Uterus (tissue), 4 donors: ENCODE results near the gene GABRB3. TPM values are rescaled to one million over a fixed set of nuclear protein-coding genes. Genes with fewer than 3 reads are reported as not detected.

Experiments used
- DNase-seq, 2 donors: peaks; one replicate each; pipeline ENCODE4 v3.0.0-alpha.2; 2019 to 2020
- H3K27ac ChIP-seq, 2 donors: fragments of 200-600 bp; sonication (generic); 1 replicate in 1 of 2; 2 replicates in 1 of 2; pipeline ENCODE4 v1.5.1; 2016 to 2018
- H3K27me3 ChIP-seq, 2 donors: fragments of 200-600 bp; sonication (generic); one replicate each; pipeline ENCODE4 v1.5.1; 2018 to 2019; ENCODE audit warnings: control low read depth in 1 of 2
- H3K36me3 ChIP-seq, 2 donors: fragments of 200-600 bp; sonication (generic); one replicate each; pipeline ENCODE4 v1.5.1; 2019; ENCODE audit warnings: control low read depth in 1 of 2
- H3K4me1 ChIP-seq, 2 donors: fragments of 200-600 bp; sonication (generic); one replicate each; pipeline ENCODE4 v1.5.1; 2018 to 2019; ENCODE audit warnings: control low read depth in 1 of 2
- H3K4me3 ChIP-seq, 2 donors: fragments of 200-600 bp; sonication (generic); 1 replicate in 1 of 2; 2 replicates in 1 of 2; pipeline ENCODE4 v1.5.1; 2018 to 2019; ENCODE audit warnings: mild to moderate bottlenecking in 1 of 2
- H3K9me3 ChIP-seq, 2 donors: fragments of 200-600 bp; sonication (generic); one replicate each; pipeline ENCODE4 v1.5.1; 2019; ENCODE audit warnings: control low read depth in 1 of 2
- POLR2A ChIP-seq, 2 donors: fragments of 450-650 bp; IDR thresholded peaks; one replicate each; pipeline ENCODE4 v1.6.1; 2016; ENCODE audit warnings: antibody characterized with exemption in 2 of 2, mild to moderate bottlenecking in 1 of 2, moderate library complexity in 1 of 2
- intact Hi-C: fragments of 100-400 bp; cut with DNase I; formaldehyde crosslinking; loops from one replicate; pipeline ENCODE4 v1.15.1; 2023; ENCODE audit warnings: low total_unique reads
- total RNA-seq, 4 donors: library from RNA; depleted of rRNA in 3 of 4; stranded (reverse); fragments of >200 nt in 3 of 4; gene quantifications; one replicate each; pipeline versions ENCODE4 v1.1.0 to v1.2.4, GENCODE V29; 2014 to 2023
- TF ChIP-seq, protein P1 (sequence below), 4 experiments: fragments of 200-600 bp in 2 of 4; fragments of 450-650 bp in 2 of 4; sonication (generic) in 2 of 4; IDR thresholded peaks; one replicate each; pipeline ENCODE4 v1.5.1; 2016 to 2019; ENCODE audit warnings: antibody characterized with exemption in 4 of 4, mild to moderate bottlenecking in 2 of 4, moderate library complexity in 1 of 4
- donor health status: DM: yes; HTN: yes; CAD: no.

GABRB3 gene
- total RNA-seq, 4 donors from 2014 or later, result 1.7 to 6.2 (median 1.8) TPM; not detected in 1

DNA sequence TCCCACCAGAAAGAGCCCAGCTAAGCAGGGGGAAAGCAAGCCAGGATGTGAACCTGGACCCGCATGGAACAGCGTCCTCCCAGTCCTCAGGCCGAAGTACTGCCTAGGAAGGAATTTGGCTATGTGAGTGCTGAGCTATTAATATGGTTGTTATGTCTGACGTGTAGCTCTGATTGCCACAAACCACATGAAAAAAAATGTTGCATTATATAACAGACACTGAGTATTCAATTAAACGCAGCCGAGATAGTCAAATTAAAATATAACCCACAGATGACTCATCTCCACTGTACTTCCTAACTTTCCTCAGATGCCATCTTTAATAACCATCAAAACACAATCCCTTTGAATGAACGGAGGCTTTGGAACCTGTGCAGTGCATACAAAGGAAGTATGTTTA is 111.1 kb downstream of the GABRB3 start:
- Histone ChIP-seq H3K9me3 (no peaks in the 10 kb centered on the region), H3K27me3 (no peaks in the 10 kb centered on the region), H3K4me1 (no peaks in the 10 kb centered on the region), H3K27ac (no peak overlapping the region), H3K4me3 (no peak overlapping the region), H3K36me3 (no peaks in the 10 kb centered on the region)
- intact Hi-C loops, result no loop called here
- TF ChIP-seq POLR2A (IDR thresholded peaks at IDR 0.05), result no peak
- TF ChIP-seq, protein P1, sequence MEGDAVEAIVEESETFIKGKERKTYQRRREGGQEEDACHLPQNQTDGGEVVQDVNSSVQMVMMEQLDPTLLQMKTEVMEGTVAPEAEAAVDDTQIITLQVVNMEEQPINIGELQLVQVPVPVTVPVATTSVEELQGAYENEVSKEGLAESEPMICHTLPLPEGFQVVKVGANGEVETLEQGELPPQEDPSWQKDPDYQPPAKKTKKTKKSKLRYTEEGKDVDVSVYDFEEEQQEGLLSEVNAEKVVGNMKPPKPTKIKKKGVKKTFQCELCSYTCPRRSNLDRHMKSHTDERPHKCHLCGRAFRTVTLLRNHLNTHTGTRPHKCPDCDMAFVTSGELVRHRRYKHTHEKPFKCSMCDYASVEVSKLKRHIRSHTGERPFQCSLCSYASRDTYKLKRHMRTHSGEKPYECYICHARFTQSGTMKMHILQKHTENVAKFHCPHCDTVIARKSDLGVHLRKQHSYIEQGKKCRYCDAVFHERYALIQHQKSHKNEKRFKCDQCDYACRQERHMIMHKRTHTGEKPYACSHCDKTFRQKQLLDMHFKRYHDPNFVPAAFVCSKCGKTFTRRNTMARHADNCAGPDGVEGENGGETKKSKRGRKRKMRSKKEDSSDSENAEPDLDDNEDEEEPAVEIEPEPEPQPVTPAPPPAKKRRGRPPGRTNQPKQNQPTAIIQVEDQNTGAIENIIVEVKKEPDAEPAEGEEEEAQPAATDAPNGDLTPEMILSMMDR (IDR thresholded peaks at IDR 0.05), result no peak
- DNase-seq, result no peak

DNA sequence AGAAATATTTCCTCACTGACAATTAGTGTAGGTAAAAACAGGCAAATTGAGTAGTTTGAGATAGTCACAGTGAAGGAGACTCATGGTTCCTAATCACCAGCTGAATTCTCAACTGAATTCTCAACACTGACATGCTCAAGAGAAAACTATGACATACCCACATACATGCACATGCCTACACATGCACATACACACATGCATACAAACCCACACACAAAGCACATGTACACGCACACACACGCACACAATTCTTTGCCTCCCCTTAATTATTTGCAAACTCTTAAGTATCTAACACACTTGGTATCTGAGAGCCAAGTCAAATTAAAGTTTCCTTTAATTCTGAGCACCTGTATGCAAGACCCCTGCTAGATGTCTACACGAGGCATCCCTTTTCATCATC is 111.8 kb downstream of the GABRB3 start:
- Histone ChIP-seq H3K27me3 (no peaks in the 10 kb centered on the region), H3K4me3 (no peak overlapping the region), H3K27ac (no peak overlapping the region), H3K9me3 (no peaks in the 10 kb centered on the region), H3K4me1 (no peaks in the 10 kb centered on the region), H3K36me3 (no peaks in the 10 kb centered on the region)
- no peak for DNase-seq
- intact Hi-C loops, result no loop called here
- TF ChIP-seq, protein P1 (IDR thresholded peaks at IDR 0.05), result no peak
- no peak for TF ChIP-seq POLR2A (IDR thresholded peaks at IDR 0.05)

- TF ChIP-seq POLR2A (IDR thresholded peaks at IDR 0.05), result no peak
- H3K27me3 ChIP-seq, result no peaks in the 10 kb centered on the region
Observed at GRCh38 chr15:26660241-26660640, 112.6 kb downstream of the GABRB3 start.

GRCh38 chr15:26658290-26658689 is 114.6 kb downstream of the GABRB3 start:
- Histone ChIP-seq H3K27me3 (no peaks in the 10 kb centered on the region), H3K4me1 (no peaks in the 10 kb centered on the region), H3K36me3 (no peaks in the 10 kb centered on the region), H3K9me3 (no peaks in the 10 kb centered on the region), H3K4me3 (no peak overlapping the region), H3K27ac (no peak overlapping the region)
- DNase-seq, result no peak
- TF ChIP-seq, protein P1 (IDR thresholded peaks at IDR 0.05), result no peak
- no peak for TF ChIP-seq POLR2A (IDR thresholded peaks at IDR 0.05)
- intact Hi-C loops, result no loop called here

More at GRCh38 chr15:26660241-26660640, 112.6 kb downstream of the GABRB3 start:
- H3K27ac ChIP-seq, result no peak overlapping the region
- H3K4me3 ChIP-seq, result no peak overlapping the region
- no peaks in the 10 kb centered on the region for H3K36me3 ChIP-seq
- no peaks in the 10 kb centered on the region for H3K9me3 ChIP-seq
- DNase-seq, result no peak
- intact Hi-C loops, result no loop called here
- no peaks in the 10 kb centered on the region for H3K4me1 ChIP-seq

- Histone ChIP-seq H3K27me3 (no peaks in the 10 kb centered on the region), H3K4me3 (no peak overlapping the region), H3K36me3 (no peaks in the 10 kb centered on the region), H3K4me1 (no peaks in the 10 kb centered on the region), H3K27ac (no peak overlapping the region), H3K9me3 (no peaks in the 10 kb centered on the region)
- TF ChIP-seq, protein P1 (IDR thresholded peaks at IDR 0.05), result no peak
- no peak for TF ChIP-seq POLR2A (IDR thresholded peaks at IDR 0.05)
- DNase-seq, result no peak
- intact Hi-C loops, result no loop called here
Observed at GRCh38 chr15:26656080-26656479, 116.8 kb downstream of the GABRB3 start.

DNA sequence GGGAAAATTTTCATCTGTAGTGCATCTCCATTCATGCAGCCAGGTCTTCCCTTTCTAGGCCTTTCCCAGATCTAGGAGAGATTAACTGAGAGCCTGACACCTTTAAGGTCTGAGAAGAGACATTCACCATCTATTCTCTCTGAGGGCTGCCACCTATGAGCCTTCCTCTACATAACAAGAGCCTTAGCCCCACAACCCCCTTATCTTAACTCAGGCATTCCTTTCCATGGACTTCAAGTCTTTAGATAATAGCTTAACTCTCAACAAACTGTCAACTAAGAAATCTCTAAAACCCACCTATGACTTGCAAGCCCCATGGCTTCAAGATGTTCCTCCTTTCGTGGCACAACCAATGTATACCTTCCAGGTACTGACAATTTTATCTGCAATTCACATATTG is 121.0 kb downstream of the GABRB3 start:
- Histone ChIP-seq H3K36me3 (no peaks in the 10 kb centered on the region), H3K4me3 (no peak overlapping the region), H3K4me1 (no peaks in the 10 kb centered on the region), H3K27me3 (no peaks in the 10 kb centered on the region), H3K27ac (no peak overlapping the region), H3K9me3 (no peaks in the 10 kb centered on the region)
- intact Hi-C loops, result no loop called here
- no peak for TF ChIP-seq POLR2A (IDR thresholded peaks at IDR 0.05)
- TF ChIP-seq, protein P1 (IDR thresholded peaks at IDR 0.05), result no peak
- DNase-seq, result no peak
